ENCODE results near the gene KNDC1. TPM values are rescaled to one million over a fixed set of nuclear protein-coding genes. Genes with fewer than 3 reads are reported as not detected.

KNDC1 gene
- total RNA-seq, 1 experiment from 2014 or later, result 15.7 TPM

- Mint-ChIP-seq H3K9me3 (no peaks in the 10 kb centered on the region; a peak in 1 of 5 replicates), H3K4me3 (no peak overlapping the region), H3K27me3 (ENCODE audit: low read depth) (peaks cover 8% of the 10 kb centered on the region), H3K4me1 (peaks cover 21 to 31% of the 10 kb centered on the region in 2 experiments), H3K36me3 (ENCODE audit: insufficient read depth in 1 of 3, low read depth in 3 of 3) (no peaks in the 10 kb centered on the region), H3K27ac (no peak overlapping the region)
- Histone ChIP-seq H3K23ac (ENCODE audit: insufficient read length, low read depth, low read length) (no peak overlapping the region), H3K18ac (ENCODE audit: insufficient read length, low read depth, low read length) (no peak overlapping the region), H3K27me3 (ENCODE audit: insufficient read depth, low read length) (no peaks in the 10 kb centered on the region), H4K20me1 (ENCODE audit: control insufficient read depth, insufficient read depth, insufficient read length) (no peaks in the 10 kb centered on the region), H3K4me2 (ENCODE audit: insufficient read depth, insufficient read length, low read length) (no peak overlapping the region), H4K91ac (ENCODE audit: insufficient read length, low read depth, low read length) (no peak overlapping the region), H3K9ac (ENCODE audit: extremely low read depth, insufficient read length, low read length) (no peak overlapping the region), H3K56ac (ENCODE audit: insufficient read length, low read depth, low read length) (no peak overlapping the region), H2BK20ac (ENCODE audit: low read depth, low read length, poor library complexity, severe bottlenecking) (no peak overlapping the region), H3K4ac (ENCODE audit: low read depth, low read length) (no peak overlapping the region), H2BK120ac (ENCODE audit: low read depth, low read length, poor library complexity, severe bottlenecking) (no peak overlapping the region), H3K9me3 (ENCODE audit: control insufficient read depth, low read depth, low read length) (no peaks in the 10 kb centered on the region), H3K14ac (ENCODE audit: insufficient read depth, low read length) (no peak overlapping the region), H2BK15ac (ENCODE audit: low read depth, low read length) (no peak overlapping the region), H2AK5ac (ENCODE audit: insufficient read length, low read length) (no peak overlapping the region), H2BK5ac (ENCODE audit: insufficient read length, low read length) (no peak overlapping the region), H3K4me1 (ENCODE audit: insufficient read depth, low read length) (no peaks in the 10 kb centered on the region), H2BK12ac (ENCODE audit: insufficient read length, low read depth, low read length) (no peak overlapping the region), H3K27ac (ENCODE audit: insufficient read length, low read depth, low read length) (no peak overlapping the region), H4K8ac (replicated peaks; ENCODE audit: insufficient read length, low read depth, low read length) (no peak overlapping the region), H3K79me2 (ENCODE audit: insufficient read depth, low read length) (no peaks in the 10 kb centered on the region), H3T11ph (ENCODE audit: low read length) (no peak overlapping the region), H4K5ac (ENCODE audit: insufficient read length, low read depth, low read length) (no peak overlapping the region), H2AFZ (ENCODE audit: low read length) (no peak overlapping the region), H3K23me2 (ENCODE audit: insufficient read length, low read depth, low read length, poor library complexity, severe bottlenecking) (no peaks in the 10 kb centered on the region), H3K79me1 (ENCODE audit: insufficient read depth, low read depth, low read length, poor library complexity, severe bottlenecking) (no peaks in the 10 kb centered on the region)
- TF ChIP-seq, protein P1, sequence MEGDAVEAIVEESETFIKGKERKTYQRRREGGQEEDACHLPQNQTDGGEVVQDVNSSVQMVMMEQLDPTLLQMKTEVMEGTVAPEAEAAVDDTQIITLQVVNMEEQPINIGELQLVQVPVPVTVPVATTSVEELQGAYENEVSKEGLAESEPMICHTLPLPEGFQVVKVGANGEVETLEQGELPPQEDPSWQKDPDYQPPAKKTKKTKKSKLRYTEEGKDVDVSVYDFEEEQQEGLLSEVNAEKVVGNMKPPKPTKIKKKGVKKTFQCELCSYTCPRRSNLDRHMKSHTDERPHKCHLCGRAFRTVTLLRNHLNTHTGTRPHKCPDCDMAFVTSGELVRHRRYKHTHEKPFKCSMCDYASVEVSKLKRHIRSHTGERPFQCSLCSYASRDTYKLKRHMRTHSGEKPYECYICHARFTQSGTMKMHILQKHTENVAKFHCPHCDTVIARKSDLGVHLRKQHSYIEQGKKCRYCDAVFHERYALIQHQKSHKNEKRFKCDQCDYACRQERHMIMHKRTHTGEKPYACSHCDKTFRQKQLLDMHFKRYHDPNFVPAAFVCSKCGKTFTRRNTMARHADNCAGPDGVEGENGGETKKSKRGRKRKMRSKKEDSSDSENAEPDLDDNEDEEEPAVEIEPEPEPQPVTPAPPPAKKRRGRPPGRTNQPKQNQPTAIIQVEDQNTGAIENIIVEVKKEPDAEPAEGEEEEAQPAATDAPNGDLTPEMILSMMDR (conservative IDR thresholded peaks at IDR 0.05), result no peak
- WGBS (ENCODE audit: extremely low coverage, insufficient read length, low lambda C conversion rate), result no CpG with 5 or more reads among the region's 12 CpGs
- DNase-seq, result no peak
Measured at GRCh38 chr10:133248334-133248715, 88.3 kb downstream of the KNDC1 start.

Data from H9 (cell line).